Esophagus (tissue), 2 donors: ENCODE data around the gene KCNMA1. TPM values are rescaled to one million over a fixed set of nuclear protein-coding genes. Genes with fewer than 3 reads are reported as not detected.

Experiments
- H3K27ac ChIP-seq, 2 donors: one replicate each; pipeline ENCODE4 v1.5.1; 2013; ENCODE audit warnings: low read depth in 2 of 2, mild to moderate bottlenecking in 2 of 2, inconsistent platforms in 1 of 2, low read length in 1 of 2, moderate library complexity in 1 of 2
- H3K27me3 ChIP-seq, 2 donors: one replicate each; pipeline ENCODE4 v1.6.1; 2013; ENCODE audit warnings: low read length in 2 of 2, control low read depth in 1 of 2, mild to moderate bottlenecking in 1 of 2; ENCODE audit not compliant: insufficient read depth in 2 of 2, control insufficient read depth in 1 of 2
- H3K36me3 ChIP-seq, 2 donors: one replicate each; pipeline ENCODE4 v1.6.1; 2013; ENCODE audit warnings: low read length in 1 of 2; ENCODE audit not compliant: control insufficient read depth in 2 of 2, insufficient read depth in 2 of 2
- H3K4me1 ChIP-seq, 2 donors: one replicate each; pipeline ENCODE4 v1.6.1; 2013; ENCODE audit warnings: low read length in 1 of 2; ENCODE audit not compliant: control insufficient read depth in 2 of 2, insufficient read depth in 2 of 2
- H3K4me3 ChIP-seq, 2 donors: one replicate each; pipeline ENCODE4 v1.5.1; 2013; ENCODE audit warnings: low read length in 2 of 2, mild to moderate bottlenecking in 2 of 2, low read depth in 1 of 2, moderate library complexity in 1 of 2
- H3K9me3 ChIP-seq, 2 donors: one replicate each; pipeline ENCODE4 v1.6.1; 2013; ENCODE audit warnings: mild to moderate bottlenecking in 2 of 2, low read depth in 1 of 2, low read length in 1 of 2, moderate library complexity in 1 of 2; ENCODE audit not compliant: control insufficient read depth in 2 of 2, insufficient read depth in 1 of 2
- WGBS, 2 donors: extraction: QIAGEN DNeasy Blood & Tissue Kit; methylation state at CpG; one replicate each; pipeline ENCODE4 v1.1.7; 2013; 5-methylcytosine and 5-hydroxymethylcytosine counted together
- polyA plus RNA-seq, 2 donors: library from polyadenylated mRNA; stranded (reverse); fragments of 200-250 nt; gene quantifications; one replicate each; pipeline ENCODE4 v1.2.3, GENCODE V29; 2013
- donor health status: healthy with polysubstance abuse.
- donor health status: Bipolar disorder and iron deficiency.

The KCNMA1 gene
- polyA plus RNA-seq, 2 donors, result 8.4 to 11.2 TPM

GRCh38 chr10:77471069-77471536 is 166.5 kb downstream of the KCNMA1 start:
- 90 to 95% methylated on average over 2 of the region's 2 CpGs for WGBS, 2 donors
- Histone ChIP-seq H3K36me3 (no peaks in the 10 kb centered on the region), H3K27ac (no peak overlapping the region), H3K9me3 (no peaks in the 10 kb centered on the region), H3K4me1 (peaks cover 0 to 2% of the 10 kb centered on the region in 2 donors), H3K27me3 (no peaks in the 10 kb centered on the region), H3K4me3 (no peak overlapping the region)

GRCh38 chr10:77467422-77467963 is 170.1 kb downstream of the KCNMA1 start:
- Histone ChIP-seq H3K4me3 (no peak overlapping the region), H3K4me1 (no peaks in the 10 kb centered on the region), H3K36me3 (no peaks in the 10 kb centered on the region), H3K27me3 (no peaks in the 10 kb centered on the region), H3K27ac (no peak overlapping the region), H3K9me3 (no peaks in the 10 kb centered on the region)
- WGBS, 2 donors, result 74 to 76% methylated on average over 6 of the region's 6 CpGs

DNA sequence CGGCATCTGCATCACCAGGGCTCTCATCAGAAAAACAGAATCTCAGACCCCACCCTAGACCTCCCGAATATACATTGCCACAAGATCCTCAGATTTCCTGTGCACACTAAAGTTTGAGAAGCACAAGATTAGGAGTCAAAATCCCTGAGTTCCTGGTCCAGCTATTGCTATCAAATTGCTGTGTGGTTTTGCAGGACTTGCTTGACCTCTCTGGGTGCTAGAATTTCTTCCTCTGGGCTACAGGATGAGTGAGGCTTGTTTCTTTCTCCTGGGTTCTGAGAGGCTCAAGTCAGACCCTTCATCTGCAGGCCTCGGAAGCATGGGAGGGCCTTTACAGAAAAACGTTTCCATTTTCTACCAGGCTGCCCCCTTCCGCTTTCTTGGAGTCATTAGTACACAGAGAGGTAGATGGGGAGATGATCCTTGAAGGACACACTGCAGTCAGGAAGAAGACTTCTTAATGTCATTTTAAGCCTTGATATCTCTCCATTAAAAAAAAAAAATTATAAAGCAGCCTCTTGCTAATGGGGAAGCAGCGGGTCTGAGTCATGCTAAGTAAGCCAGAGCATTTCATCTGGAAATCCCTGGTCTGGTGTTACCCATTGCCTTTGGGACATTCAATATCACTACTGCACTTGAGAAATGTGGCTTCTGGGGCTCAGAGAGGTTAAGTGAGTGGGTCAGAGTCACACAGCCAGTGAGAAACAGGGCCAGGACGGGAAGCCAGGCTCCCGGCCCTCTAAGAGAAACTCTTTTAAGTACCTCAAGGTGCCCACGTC is 173.5 kb downstream of the KCNMA1 start:
- Histone ChIP-seq H3K4me3 (no peak overlapping the region), H3K27me3 (no peaks in the 10 kb centered on the region), H3K4me1 (no peaks in the 10 kb centered on the region), H3K27ac (no peak overlapping the region), H3K36me3 (no peaks in the 10 kb centered on the region), H3K9me3 (no peaks in the 10 kb centered on the region)
- WGBS, 2 donors, result 81 to 86% methylated on average over 9 of the region's 9 CpGs

- H3K36me3 ChIP-seq, result no peaks in the 10 kb centered on the region
- H3K27ac ChIP-seq, result no peak overlapping the region
- WGBS, 2 donors, result 55 to 61% methylated on average over 4 of the region's 4 CpGs
Observed at GRCh38 chr10:77463499-77463898, 174.1 kb downstream of the KCNMA1 start.

GRCh38 chr10:77461636-77462296 is 175.8 kb downstream of the KCNMA1 start:
- Histone ChIP-seq H3K27me3 (no peaks in the 10 kb centered on the region), H3K9me3 (no peaks in the 10 kb centered on the region), H3K27ac (no peak overlapping the region), H3K36me3 (no peaks in the 10 kb centered on the region), H3K4me1 (no peaks in the 10 kb centered on the region), H3K4me3 (no peak overlapping the region)
- 64 to 78% methylated on average over 7 of the region's 7 CpGs for WGBS, 2 donors

More at GRCh38 chr10:77463499-77463898, 174.1 kb downstream of the KCNMA1 start:
- H3K4me3 ChIP-seq, result no peak overlapping the region
- no peaks in the 10 kb centered on the region for H3K4me1 ChIP-seq
- no peaks in the 10 kb centered on the region for H3K9me3 ChIP-seq
- no peaks in the 10 kb centered on the region for H3K27me3 ChIP-seq

DNA sequence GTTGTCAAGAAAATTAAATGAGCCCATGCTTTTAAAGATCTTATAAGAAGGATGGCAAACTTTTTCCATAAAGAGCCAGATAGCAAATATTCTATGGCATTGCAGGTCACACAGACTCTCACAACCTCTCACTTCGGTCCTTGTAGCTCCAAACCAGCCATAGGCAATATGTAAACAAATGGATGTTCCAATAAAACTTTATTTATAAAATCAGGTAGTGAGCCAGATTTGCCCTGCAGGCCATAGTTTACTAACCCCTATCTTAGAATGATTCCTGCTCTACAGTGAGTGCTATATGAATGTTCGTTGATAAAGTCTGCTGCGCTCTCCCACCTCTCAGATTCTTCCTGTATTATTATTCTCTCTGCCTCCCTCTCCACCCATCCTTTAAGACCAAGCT is 177.7 kb downstream of the KCNMA1 start:
- no peaks in the 10 kb centered on the region for H3K36me3 ChIP-seq
- WGBS, 2 donors, result 95 to 97% methylated on average over 3 of the region's 3 CpGs
- no peak overlapping the region for H3K4me3 ChIP-seq
- no peaks in the 10 kb centered on the region for H3K4me1 ChIP-seq
- no peak overlapping the region for H3K27ac ChIP-seq
- no peaks in the 10 kb centered on the region for H3K27me3 ChIP-seq
- no peaks in the 10 kb centered on the region for H3K9me3 ChIP-seq

DNA sequence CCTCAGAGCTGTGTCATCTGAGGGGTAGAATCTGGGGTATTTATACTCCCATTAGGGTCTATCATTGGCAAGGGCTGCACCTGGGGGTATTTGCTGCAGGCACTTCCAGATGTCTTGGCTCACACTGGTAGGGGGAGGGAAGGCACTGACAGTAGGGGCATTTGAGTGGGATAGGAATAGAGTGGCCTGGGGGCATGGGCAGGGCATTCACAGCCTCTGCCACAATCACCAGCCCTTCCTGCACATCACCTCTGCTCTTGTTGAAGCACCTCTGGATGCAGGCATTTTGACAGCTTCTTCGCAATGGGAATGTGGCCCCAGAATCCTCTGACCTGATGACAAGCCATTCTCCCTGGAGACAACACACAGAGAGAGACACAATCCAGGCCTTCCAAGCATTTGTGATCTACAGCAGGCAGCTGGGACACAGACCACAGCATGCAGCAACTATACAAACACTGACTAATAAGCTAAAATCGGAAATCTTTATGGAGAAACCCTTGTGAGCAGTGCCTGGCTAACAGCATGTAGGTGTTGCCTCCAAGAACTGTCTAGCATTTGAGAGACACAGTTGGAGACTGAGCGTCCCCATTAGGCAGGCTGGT is 178.5 kb downstream of the KCNMA1 start:
- Histone ChIP-seq H3K36me3 (no peaks in the 10 kb centered on the region), H3K27me3 (no peaks in the 10 kb centered on the region), H3K27ac (no peak overlapping the region), H3K9me3 (no peaks in the 10 kb centered on the region), H3K4me1 (no peaks in the 10 kb centered on the region), H3K4me3 (no peak overlapping the region)
- 83 to 91% methylated on average over 3 of the region's 3 CpGs for WGBS, 2 donors

DNA sequence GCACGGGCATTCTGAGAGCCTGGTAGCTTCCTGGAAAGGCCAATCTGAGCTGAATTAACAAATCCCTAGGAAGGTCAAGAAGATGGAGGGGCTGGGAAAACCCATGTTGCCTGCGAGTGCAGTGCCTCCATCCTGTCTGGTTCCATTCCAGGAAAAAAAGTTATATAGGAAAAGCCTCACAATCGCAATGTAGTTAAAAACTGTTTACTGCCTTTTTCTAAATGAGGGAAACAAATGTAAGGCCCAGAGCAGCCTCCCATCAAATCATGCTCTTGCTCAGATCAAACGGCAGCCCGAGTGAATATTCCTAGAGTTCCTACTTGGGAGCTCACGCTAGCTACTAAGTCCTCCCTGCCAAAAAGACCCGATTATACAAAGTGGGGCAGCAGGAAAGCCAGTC is 179.9 kb downstream of the KCNMA1 start:
- Histone ChIP-seq H3K27ac (no peak overlapping the region), H3K36me3 (no peaks in the 10 kb centered on the region), H3K27me3 (no peaks in the 10 kb centered on the region), H3K4me1 (no peaks in the 10 kb centered on the region), H3K4me3 (no peak overlapping the region), H3K9me3 (no peaks in the 10 kb centered on the region)
- 66 to 73% methylated on average over 7 of the region's 7 CpGs for WGBS, 2 donors

DNA sequence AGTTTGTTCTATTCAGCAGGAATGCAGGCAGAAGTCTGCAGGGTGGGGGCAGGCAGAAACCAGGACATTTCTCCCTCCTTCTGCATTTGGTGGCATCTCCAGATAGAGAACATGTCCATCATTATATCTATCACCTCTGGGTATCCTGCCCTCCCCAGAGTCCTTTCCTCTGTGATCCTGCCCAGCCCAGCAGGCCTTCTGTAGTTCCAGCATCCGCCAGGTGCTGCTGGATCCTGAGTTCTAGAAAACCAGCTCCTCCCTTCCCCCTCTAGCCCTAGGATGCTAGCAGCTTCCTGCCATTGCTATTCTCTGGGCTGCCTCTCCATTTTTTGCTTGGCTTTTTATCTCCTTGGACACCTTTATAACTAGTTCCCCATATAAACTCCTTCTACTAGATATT is 180.3 kb downstream of the KCNMA1 start:
- H3K9me3 ChIP-seq, result no peaks in the 10 kb centered on the region
- H3K27me3 ChIP-seq, result no peaks in the 10 kb centered on the region
- H3K4me1 ChIP-seq, result no peaks in the 10 kb centered on the region
- no peak overlapping the region for H3K4me3 ChIP-seq
- H3K36me3 ChIP-seq, result no peaks in the 10 kb centered on the region
- 88 to 92% methylated on average over 1 of the region's 1 CpG for WGBS, 2 donors
- H3K27ac ChIP-seq, result no peak overlapping the region
